Lower leg skin (tissue), 3 donors: Measurements from ENCODE around the gene MAGEA11.
"Not testable (repeated sequence)": the region's sequence is repeated elsewhere in the genome, so short reads cannot be mapped to it uniquely, and the experiment has no call there.

ENCODE experiments used
- POLR2A ChIP-seq, 2 donors: fragments of 450-650 bp; IDR thresholded peaks; one replicate each; pipeline ENCODE4 v1.6.1; 2016 to 2017; ENCODE audit warnings: antibody characterized with exemption in 2 of 2, mild to moderate bottlenecking in 1 of 2, moderate library complexity in 1 of 2
- TF ChIP-seq, protein P1 (sequence below), 3 donors: fragments of 450-650 bp; IDR thresholded peaks; one replicate each; pipeline ENCODE4 v1.5.1; 2016; ENCODE audit warnings: antibody characterized with exemption in 3 of 3, mild to moderate bottlenecking in 3 of 3, moderate library complexity in 2 of 3

DNA sequence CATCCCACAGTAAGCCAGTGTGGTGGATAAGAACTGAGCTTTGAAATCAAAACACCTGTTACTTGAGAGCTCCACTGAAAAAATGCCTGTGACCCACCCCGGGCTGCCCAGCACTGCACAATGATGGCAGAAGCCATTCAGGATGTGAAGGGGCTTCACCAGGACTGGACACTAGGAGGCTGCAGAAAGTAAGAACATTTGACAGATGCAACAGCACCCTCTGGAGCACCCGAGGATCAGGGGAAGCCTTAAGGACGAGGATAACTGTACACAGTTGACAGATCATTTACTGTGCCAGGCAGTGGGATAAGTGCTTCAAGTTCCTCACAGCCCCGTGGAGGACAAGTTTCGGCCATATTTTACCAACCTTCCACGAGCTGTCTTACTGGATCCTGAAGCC is 30.4 kb downstream of the MAGEA11 start:
- TF ChIP-seq POLR2A (IDR thresholded peaks at IDR 0.05), result not testable (repeated sequence)
- TF ChIP-seq, protein P1, sequence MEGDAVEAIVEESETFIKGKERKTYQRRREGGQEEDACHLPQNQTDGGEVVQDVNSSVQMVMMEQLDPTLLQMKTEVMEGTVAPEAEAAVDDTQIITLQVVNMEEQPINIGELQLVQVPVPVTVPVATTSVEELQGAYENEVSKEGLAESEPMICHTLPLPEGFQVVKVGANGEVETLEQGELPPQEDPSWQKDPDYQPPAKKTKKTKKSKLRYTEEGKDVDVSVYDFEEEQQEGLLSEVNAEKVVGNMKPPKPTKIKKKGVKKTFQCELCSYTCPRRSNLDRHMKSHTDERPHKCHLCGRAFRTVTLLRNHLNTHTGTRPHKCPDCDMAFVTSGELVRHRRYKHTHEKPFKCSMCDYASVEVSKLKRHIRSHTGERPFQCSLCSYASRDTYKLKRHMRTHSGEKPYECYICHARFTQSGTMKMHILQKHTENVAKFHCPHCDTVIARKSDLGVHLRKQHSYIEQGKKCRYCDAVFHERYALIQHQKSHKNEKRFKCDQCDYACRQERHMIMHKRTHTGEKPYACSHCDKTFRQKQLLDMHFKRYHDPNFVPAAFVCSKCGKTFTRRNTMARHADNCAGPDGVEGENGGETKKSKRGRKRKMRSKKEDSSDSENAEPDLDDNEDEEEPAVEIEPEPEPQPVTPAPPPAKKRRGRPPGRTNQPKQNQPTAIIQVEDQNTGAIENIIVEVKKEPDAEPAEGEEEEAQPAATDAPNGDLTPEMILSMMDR (IDR thresholded peaks at IDR 0.05), result not testable (repeated sequence)
